HepG2 (cell line): ENCODE data around the gene CALN1. TPM values are rescaled to one million over a fixed set of nuclear protein-coding genes. Genes with fewer than 3 reads are reported as not detected.

Experiments used
- ATAC-seq: fragments of 200-7000 bp; cut with Tn5 transposase; 3 replicates; pipeline ENCODE4 v1.9.1; 2020; ENCODE audit warnings: mild to moderate bottlenecking, moderate library complexity
- BruUV-seq: library from RNA; stranded (reverse); fragments of 400-500 nt; replicated peaks from 2 replicates; lab custom pipeline; 2021; lab: Mats Ljungman, UMichigan
- CTCF ChIA-PET: fragments of 300-600 bp; formaldehyde crosslinking; extraction: SDS; loops from one replicate; lab custom pipeline; 2021; ENCODE audit warnings: low total read pairs, inconsistent platforms, low intra/inter-chr PET ratio; lab: Yijun Ruan, JAX
- POLR2A ChIA-PET: fragments of 350-600 bp; sonication (Branson Sonifier 250); formaldehyde crosslinking; loops from one replicate; lab custom pipeline; 2020; ENCODE audit warnings: antibody characterized with exemption, inconsistent platforms; lab: Yijun Ruan, JAX
- DNase-seq: peaks from one replicate; pipeline ENCODE4 v3.0.0-alpha.2; 2015; ENCODE audit warnings: low spot score
- FAIRE-seq: peaks from 3 replicates; lab custom pipeline; 2011; peaks lifted over from hg19 to GRCh38; lab: Jason Lieb, UNC
- H2AFZ ChIP-seq: one replicate; pipeline ENCODE4 v1.6.1; 2011; ENCODE audit warnings: low read length, inconsistent platforms
- H3K27ac ChIP-seq: fragments of 300-600 bp; 3 replicates; pipeline ENCODE4 v1.8.0; 2011; ENCODE audit warnings: mixed run types, mild to moderate bottlenecking, mixed read lengths, low read length, inconsistent platforms; ENCODE audit not compliant: insufficient read depth; ENCODE audit errors: extremely low read length
- H3K27me3 ChIP-seq, 2 experiments: fragments of 200-600 bp in 1 of 2; 2 replicates in 1 of 2; 3 replicates in 1 of 2; pipeline versions ENCODE4 v1.6.0 to v1.8.0; 2011; ENCODE audit warnings: low read length in 2 of 2, mild to moderate bottlenecking in 2 of 2, moderate library complexity in 2 of 2, inconsistent platforms in 1 of 2; ENCODE audit not compliant: insufficient read depth in 2 of 2, control insufficient read depth in 1 of 2
- H3K36me3 ChIP-seq, 2 experiments: fragments of 200-600 bp in 1 of 2; replicated peaks in 1 of 2; 2 replicates in 1 of 2; 3 replicates in 1 of 2; pipeline versions ENCODE4 v1.5.1 to v1.8.0; 2011; ENCODE audit warnings: low read length in 2 of 2, inconsistent platforms in 1 of 2; ENCODE audit not compliant: insufficient read depth in 2 of 2, control insufficient read depth in 1 of 2
- H3K4me1 ChIP-seq: 2 replicates; pipeline ENCODE4 v1.5.1; 2012; ENCODE audit warnings: low read length, inconsistent platforms; ENCODE audit not compliant: insufficient read depth
- H3K4me2 ChIP-seq: 2 replicates; pipeline ENCODE4 v1.6.0; 2011; ENCODE audit warnings: low read depth, low read length, inconsistent platforms
- H3K4me3 ChIP-seq, 3 experiments: fragments of 200-600 bp in 1 of 3; sonication (generic), shearing (Covaris generic) in 1 of 3; replicated peaks in 1 of 3; 2 replicates each; pipeline ENCODE4 v1.5.1; 2011 to 2016; ENCODE audit warnings: low read length in 3 of 3, inconsistent platforms in 2 of 3, low read depth in 2 of 3, mild to moderate bottlenecking in 2 of 3, control low read depth in 1 of 3, mixed read lengths in 1 of 3; ENCODE audit not compliant: insufficient read depth in 1 of 3
- H3K79me2 ChIP-seq: one replicate; pipeline ENCODE4 v1.6.1; 2011; ENCODE audit warnings: low read length, inconsistent platforms; ENCODE audit not compliant: insufficient read depth
- H3K9ac ChIP-seq: 2 replicates; pipeline ENCODE4 v1.6.0; 2011; ENCODE audit warnings: mild to moderate bottlenecking, low read depth, low read length, inconsistent platforms; ENCODE audit not compliant: insufficient read depth
- H3K9me3 ChIP-seq: 2 replicates; pipeline ENCODE4 v1.5.1; 2012; ENCODE audit warnings: mild to moderate bottlenecking, low read length
- H4K20me1 ChIP-seq: 2 replicates; pipeline ENCODE4 v1.6.0; 2011; ENCODE audit warnings: inconsistent platforms, mild to moderate bottlenecking, low read length, moderate library complexity; ENCODE audit not compliant: insufficient read depth
- AHDC1 ChIP-seq: sonication (generic); formaldehyde crosslinking; IDR thresholded peaks from 2 replicates; pipeline ENCODE4 v1.5.1; 2020; ENCODE audit warnings: mild to moderate bottlenecking, missing genetic modification reagents, borderline replicate concordance
- ZNF44 ChIP-seq: sonication (generic); formaldehyde crosslinking; IDR thresholded peaks from 2 replicates; pipeline ENCODE4 v1.5.1; 2020; ENCODE audit warnings: mild to moderate bottlenecking, missing genetic modification reagents
- ZNF503 ChIP-seq: sonication (generic); formaldehyde crosslinking; IDR thresholded peaks from 2 replicates; pipeline ENCODE4 v1.4.0; 2020; ENCODE audit warnings: missing genetic modification reagents
- ZNF850 ChIP-seq: sonication (generic); formaldehyde crosslinking; conservative IDR thresholded peaks from 2 replicates; pipeline ENCODE4 v1.9.0; 2021; ENCODE audit warnings: mild to moderate bottlenecking, missing genetic modification reagents
- WGBS: methylation state at CpG from one replicate; pipeline ENCODE4 v1.1.6; 2017; ENCODE audit warnings: low lambda C conversion rate; 5-methylcytosine and 5-hydroxymethylcytosine counted together
- in situ Hi-C: cut with HindIII; loops from 2 replicates; pipeline ENCODE4 v1.10.0; 2017; ENCODE audit warnings: low pct_unique_long_range_greater_than_20kb; ENCODE audit not compliant: extremely low pct_ligation_motif_present
- intact Hi-C: fragments of 100-400 bp; cut with micrococcal nuclease; formaldehyde crosslinking; loops from one replicate; pipeline ENCODE4 v1.10.0; 2022; ENCODE audit not compliant: unreplicated experiment
- polyA plus RNA-seq, 8 experiments: library from polyadenylated mRNA; depleted of rRNA in 3 of 8; stranded (reverse) in 7 of 8; unstranded in 1 of 8; fragments of >200 nt; fragmentation: Illumina TruSeq in 4 of 8; extraction: Trizol in 4 of 8; gene quantifications; 2 replicates each; pipeline versions ENCODE4 v1.2.1 to v1.2.3, GENCODE V29; 2011 to 2016; ENCODE audit warnings: low read depth in 4 of 8, missing spikeins in 1 of 8, mixed read lengths in 1 of 8; ENCODE audit not compliant: insufficient read depth in 1 of 8
- total RNA-seq, 5 experiments: library from RNA; depleted of rRNA; stranded (reverse); fragments of >200 nt; fragmentation: Illumina TruSeq; extraction: Trizol; gene quantifications; 2 replicates each; pipeline ENCODE4 v1.2.3, GENCODE V29; 2016; ENCODE audit warnings: low read depth in 1 of 5

CALN1 gene
- total and polyA plus RNA-seq, 2 of the 13 experiments (the other 11 are each of a cell fraction or from before 2014, with no cell fraction given): not detected

GRCh38 chr7:71842786-71843185 is 569.4 kb downstream of the CALN1 start:
- BruUV-seq: no TSS peak
- H3K9me3 ChIP-seq: no peaks in the 10 kb centered on the region
- no peak for DNase-seq
- 2% methylated on average over 3 of the region's 3 CpGs for WGBS
- in situ Hi-C loops: no loop called here
- H3K27ac ChIP-seq: no peak overlapping the region
- intact Hi-C loops: no loop called here
- ChIA-PET POLR2A (no interaction called here), CTCF (no interaction called here)
- H3K4me1 ChIP-seq: no peaks in the 10 kb centered on the region
- no peak overlapping the region for H2AFZ ChIP-seq
- no peaks in the 10 kb centered on the region for H3K36me3 ChIP-seq
- no peaks in the 10 kb centered on the region for H3K79me2 ChIP-seq
- H3K4me2 ChIP-seq: no peak overlapping the region
- H3K27me3 ChIP-seq: no peaks in the 10 kb centered on the region
- H3K9ac ChIP-seq: no peak overlapping the region
- H3K4me3 ChIP-seq: no peak overlapping the region
- no peaks in the 10 kb centered on the region for H4K20me1 ChIP-seq
- no peak for ATAC-seq
- no peak for FAIRE-seq
- TF ChIP-seq ZNF850 (CRISPR knock-in tag): no peak

- no peak for TF ChIP-seq AHDC1
- TF ChIP-seq ZNF44 (CRISPR knock-in tag): no peak
- TF ChIP-seq ZNF503: no peak
- WGBS: 0% methylated on average over 4 of the region's 6 CpGs
- Histone ChIP-seq H2AFZ (no peak overlapping the region), H3K27ac (no peak overlapping the region), H3K79me2 (no peaks in the 10 kb centered on the region), H4K20me1 (no peaks in the 10 kb centered on the region), H3K4me1 (no peaks in the 10 kb centered on the region), H3K27me3 (no peaks in the 10 kb centered on the region), H3K4me2 (no peak overlapping the region), H3K9me3 (no peaks in the 10 kb centered on the region), H3K9ac (no peak overlapping the region), H3K36me3 (no peaks in the 10 kb centered on the region), H3K4me3 (no peak overlapping the region)
- BruUV-seq: no TSS peak
- POLR2A ChIA-PET: no interaction called here
- no peak for ATAC-seq
- DNase-seq: no peak
- no peak for FAIRE-seq
- in situ Hi-C loops: no loop called here
- CTCF ChIA-PET: no interaction called here
- intact Hi-C loops: no loop called here
These were observed 569.8 kb downstream of the CALN1 start for GRCh38 chr7:71842381-71842780.
